Measurements from ENCODE around the gene SMARCA2.

Gene SMARCA2

GRCh38 chr9:2173170-2173569 is 158.0 kb downstream of the SMARCA2 start:
- no peak for DNase-seq

DNA sequence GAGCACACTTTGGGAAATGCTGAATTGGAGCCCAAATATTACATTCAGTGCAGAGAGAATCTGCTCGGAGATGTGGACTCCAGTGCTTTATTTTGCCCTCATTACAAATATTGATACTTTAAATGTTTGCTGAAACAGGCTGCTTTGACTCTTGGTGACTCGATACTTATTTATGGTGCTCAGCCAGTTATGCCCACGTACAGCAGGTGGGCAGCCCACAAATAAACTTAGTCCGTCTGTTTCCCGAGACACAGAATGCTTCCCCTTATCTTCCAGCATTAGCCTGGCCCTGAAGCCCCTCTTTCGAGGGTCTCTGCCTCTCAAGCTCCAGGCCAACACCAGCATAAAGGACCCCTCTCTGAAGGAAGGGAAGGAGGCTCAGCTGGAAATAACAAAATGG is 158.7 kb downstream of the SMARCA2 start:
- no peak for DNase-seq

- no peak for DNase-seq
Measured at GRCh38 chr9:2174306-2174705, 159.2 kb downstream of the SMARCA2 start.

DNA sequence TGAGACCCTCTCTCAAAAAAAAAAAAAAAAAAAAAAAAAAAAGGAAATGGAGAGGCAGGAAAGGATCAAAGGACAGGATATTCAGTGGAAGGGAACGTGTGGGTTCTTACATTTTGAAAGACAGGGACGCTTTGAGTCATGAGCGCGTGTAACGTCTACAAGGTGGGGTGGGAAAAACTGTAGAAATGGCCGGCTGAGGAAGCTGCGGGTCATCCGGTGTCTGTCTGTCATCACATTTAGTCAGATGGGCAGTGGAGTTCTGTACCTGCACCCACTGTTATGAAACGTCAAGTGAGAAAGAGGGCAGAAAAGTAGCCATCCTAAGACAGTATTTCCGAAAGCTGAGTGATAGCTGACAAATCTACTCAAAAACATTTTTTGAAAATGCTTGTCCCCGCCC is 159.8 kb downstream of the SMARCA2 start:
- DNase-seq, result no peak

DNA sequence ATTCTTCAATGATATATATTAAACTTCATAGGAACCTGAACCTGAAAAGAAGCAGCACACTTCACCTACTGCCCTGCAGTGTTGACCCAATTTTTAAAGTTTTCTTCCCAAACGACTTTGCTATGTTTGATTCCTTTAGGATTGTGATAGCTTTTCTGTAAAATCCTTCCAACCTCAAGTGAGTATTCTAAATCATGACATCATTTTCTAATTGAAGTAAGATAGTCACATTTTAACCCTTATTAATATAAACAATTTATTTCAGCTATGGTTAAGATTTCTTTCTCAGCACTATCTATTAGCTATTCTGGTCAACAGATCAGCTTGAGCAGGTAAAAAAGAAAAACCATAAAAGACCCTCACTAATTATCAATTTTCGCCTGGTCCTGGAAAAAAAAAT is 162.0 kb downstream of the SMARCA2 start:
- DNase-seq, result no peak

- DNase-seq, result no peak
Measured at GRCh38 chr9:2178034-2178734, 163.0 kb downstream of the SMARCA2 start.

GRCh38 chr9:2179567-2179966 is 164.4 kb downstream of the SMARCA2 start:
- DNase-seq, result no peak

- DNase-seq, result no peak
Measured at GRCh38 chr9:2180154-2180553, 165.0 kb downstream of the SMARCA2 start.

GRCh38 chr9:2180704-2181103 is 165.6 kb downstream of the SMARCA2 start:
- no peak for DNase-seq

GRCh38 chr9:2181792-2182191 is 166.6 kb downstream of the SMARCA2 start:
- no peak for DNase-seq

DNA sequence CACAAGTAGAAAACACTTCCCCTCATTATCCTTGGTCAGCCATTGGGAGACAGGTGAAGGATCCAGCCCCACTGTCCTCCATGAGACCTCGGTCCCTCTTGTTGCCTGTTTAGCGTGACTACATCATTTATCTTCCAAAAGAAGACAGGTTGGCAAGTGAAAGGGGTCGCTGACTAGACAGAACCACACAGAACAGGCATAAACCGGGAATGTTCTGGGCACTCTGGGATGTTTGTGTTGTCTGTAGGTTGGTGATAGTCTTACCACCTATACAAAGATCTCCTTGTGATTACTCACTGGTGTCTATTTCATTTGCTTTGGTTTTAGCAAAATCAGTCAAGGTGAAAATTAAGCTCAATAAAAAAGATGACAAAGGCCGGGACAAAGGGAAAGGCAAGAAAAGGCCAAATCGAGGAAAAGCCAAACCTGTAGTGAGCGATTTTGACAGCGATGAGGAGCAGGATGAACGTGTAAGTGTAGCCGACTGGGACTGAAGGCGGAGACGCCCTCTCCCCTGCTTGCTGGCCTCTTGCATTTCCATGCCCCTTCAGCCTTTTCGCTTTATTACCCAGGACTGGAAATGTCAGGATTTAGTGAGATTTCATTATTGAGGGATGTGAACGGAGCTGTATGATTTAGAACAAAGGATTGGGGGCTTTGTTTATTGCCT is 175.9 kb downstream of the SMARCA2 start:
- DNase-seq, result no peak

DNA sequence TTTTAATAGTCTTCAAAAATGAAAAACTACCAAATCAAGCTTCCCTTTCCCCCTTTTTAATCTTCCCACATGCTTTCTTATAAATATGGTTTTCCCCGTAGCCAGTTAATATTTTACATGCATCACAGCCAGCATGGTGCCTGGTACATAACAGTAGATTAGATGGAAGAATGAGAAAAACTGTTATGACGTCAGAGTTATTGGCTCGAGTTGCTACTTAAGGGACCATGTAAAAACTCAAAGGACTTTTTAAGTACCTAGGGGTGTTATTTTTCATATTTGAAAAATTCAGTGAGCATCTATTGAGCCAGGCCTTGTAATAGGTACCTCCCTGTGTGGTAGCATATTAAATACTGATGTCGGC is 176.4 kb downstream of the SMARCA2 start:
- DNase-seq, result no peak

DNA sequence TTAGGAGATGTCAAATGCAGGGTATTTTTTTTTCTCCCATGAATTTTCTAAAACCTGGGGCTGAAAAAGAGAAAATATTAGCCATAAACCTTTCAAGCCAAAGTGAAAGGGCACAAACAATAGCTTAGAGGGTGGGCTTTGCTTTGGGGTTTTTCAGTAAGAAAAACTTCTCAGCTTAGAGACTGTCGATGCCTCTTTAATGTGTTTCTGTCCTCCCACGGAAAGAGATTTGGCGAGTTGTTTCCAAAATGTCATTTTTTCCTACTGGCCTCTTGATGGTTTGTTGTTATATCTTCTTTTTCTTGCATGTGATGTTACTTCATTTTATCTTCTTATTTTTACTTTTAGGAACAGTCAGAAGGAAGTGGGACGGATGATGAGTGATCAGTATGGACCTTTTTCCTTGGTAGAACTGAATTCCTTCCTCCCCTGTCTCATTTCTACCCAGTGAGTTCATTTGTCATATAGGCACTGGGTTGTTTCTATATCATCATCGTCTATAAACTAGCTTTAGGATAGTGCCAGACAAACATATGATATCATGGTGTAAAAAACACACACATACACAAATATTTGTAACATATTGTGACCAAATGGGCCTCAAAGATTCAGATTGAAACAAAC is 177.3 kb downstream of the SMARCA2 start:
- no peak for DNase-seq

- DNase-seq, result no peak
Measured at GRCh38 chr9:2193552-2193951, 178.4 kb downstream of the SMARCA2 start.

- no peak for DNase-seq
Measured at GRCh38 chr9:2195211-2195610, 180.1 kb downstream of the SMARCA2 start.

DNA sequence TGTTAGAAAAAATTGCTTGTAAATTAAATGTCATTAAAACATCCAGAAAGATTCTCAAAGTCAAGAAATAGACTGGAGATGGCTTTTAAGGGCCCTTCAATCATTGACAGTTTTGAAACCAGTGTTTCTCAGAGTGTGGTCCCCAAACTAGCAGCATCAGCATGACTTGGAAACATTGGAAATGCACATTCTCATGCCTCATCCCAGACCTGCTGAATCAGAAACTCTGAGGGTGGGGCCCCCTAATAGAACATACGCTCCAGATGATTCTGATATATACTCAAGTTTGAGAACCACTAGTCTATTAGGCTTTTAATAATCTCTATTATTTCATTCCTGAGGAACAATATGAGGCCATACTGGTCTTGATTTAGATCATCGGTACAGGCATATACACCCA is 181.6 kb downstream of the SMARCA2 start:
- DNase-seq, result no peak

GRCh38 chr9:2198956-2199635 is 183.9 kb downstream of the SMARCA2 start:
- no peak for DNase-seq

DNA sequence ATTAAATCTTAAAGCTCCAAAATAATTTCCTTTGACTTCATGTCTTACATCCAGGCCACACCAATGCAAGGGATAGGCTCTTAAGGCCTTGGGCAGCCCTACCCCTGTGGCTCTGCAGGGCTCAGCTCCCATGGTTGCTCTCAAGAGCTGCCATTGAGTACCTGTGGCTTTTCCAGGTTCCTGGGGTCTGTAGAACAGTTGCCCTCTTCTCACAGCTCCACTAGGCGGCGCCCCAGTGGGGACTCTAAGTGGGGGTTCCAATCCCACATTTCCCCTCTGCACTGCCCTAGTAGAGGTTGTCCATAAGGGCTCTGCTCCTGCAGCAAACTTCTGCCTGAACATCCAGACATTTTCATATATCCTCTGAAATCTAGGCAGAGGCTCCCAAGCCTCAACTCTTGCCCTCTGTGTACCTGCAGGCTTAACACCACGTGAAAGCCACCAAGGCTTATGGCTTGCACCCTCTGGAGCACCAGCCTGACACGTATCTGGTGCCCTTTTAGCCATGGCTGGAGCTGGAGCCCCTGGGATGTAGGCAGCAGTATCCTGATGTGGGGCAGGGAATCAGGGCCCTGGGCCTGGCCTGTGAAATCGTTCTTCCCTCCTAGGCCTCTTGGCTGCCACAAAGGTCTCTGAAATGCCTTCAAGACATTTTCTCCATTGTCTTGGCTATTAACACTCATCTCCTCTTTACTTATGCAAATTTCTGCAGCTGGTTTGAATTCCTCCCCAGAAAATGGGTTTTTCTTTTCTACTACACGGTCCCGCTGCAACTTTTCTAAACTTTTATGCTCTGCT is 185.1 kb downstream of the SMARCA2 start:
- DNase-seq, result no peak

DNA sequence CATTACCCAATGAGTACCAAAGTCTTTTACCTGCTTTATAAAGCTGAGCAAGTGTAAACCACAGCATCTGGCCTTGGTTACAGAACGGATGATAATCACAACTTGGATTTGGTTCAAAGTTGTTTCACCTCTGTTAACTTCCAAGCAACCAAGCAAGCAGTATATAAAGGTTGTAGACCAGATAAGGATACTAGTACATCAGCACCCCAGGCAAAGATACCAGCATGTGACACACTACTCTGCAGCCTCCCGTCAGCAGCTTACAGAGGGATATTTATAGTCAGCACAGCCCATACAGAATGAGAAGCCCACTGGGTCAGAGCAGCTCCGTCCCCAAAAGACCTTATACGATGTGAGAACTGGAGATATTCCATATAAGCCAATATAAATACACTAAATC is 193.3 kb downstream of the SMARCA2 start:
- DNase-seq, result no peak

GRCh38 chr9:2208991-2209390 is 193.8 kb downstream of the SMARCA2 start:
- DNase-seq, result no peak

- DNase-seq, result no peak
Measured at GRCh38 chr9:2209400-2209799, 194.3 kb downstream of the SMARCA2 start.

DNA sequence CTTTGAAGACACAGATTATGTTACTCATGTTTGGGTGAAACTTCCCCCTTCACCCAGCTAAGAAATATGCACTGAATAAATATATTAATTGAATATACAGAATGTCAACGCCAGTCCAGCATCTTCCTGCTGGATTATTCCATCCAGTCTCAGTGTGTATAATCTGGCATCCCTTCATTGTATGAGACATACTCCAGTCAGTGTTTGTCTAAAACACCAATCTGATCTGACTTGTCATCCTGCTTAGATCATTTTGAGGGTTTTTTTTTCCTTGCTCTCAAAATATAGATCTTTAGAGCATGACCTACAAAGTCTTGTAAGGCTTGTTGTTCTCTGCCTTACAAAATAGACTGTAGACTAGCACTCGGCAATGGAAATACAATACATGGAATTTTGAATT is 195.1 kb downstream of the SMARCA2 start:
- no peak for DNase-seq
